GM18502 (cell line): ENCODE data around the gene LRPAP1.
"Not testable (repeated sequence)": the region's sequence is repeated elsewhere in the genome, so short reads cannot be mapped to it uniquely, and the experiment has no call there.

ENCODE experiments used
- ATAC-seq: cut with Tn5 transposase; IDR thresholded peaks from one replicate; pipeline ENCODE4 v1.9.1; 2021; ENCODE audit warnings: mild to moderate bottlenecking; ENCODE audit not compliant: unreplicated experiment, poor library complexity

Gene LRPAP1

GRCh38 chr4:3520796-3521600, 11.2 kb downstream of the LRPAP1 start:
- ATAC-seq = no peak

- ATAC-seq = no peak
Observed at GRCh38 chr4:3520276-3520675, 11.9 kb downstream of the LRPAP1 start.

- no peak for ATAC-seq
Observed at GRCh38 chr4:3519468-3520264, 12.6 kb downstream of the LRPAP1 start.

GRCh38 chr4:3518941-3519340, 13.3 kb downstream of the LRPAP1 start:
- ATAC-seq = no peak

- no peak for ATAC-seq
Observed at GRCh38 chr4:3518511-3518880, 13.7 kb downstream of the LRPAP1 start.

GRCh38 chr4:3517731-3518510, 14.3 kb downstream of the LRPAP1 start:
- no peak for ATAC-seq

- no peak for ATAC-seq
Observed at GRCh38 chr4:3516836-3517730, 15.1 kb downstream of the LRPAP1 start.

- ATAC-seq = no peak
Observed at GRCh38 chr4:3516061-3516835, 16.0 kb downstream of the LRPAP1 start.

GRCh38 chr4:3515646-3516045, 16.6 kb downstream of the LRPAP1 start:
- no peak for ATAC-seq

- no peak for ATAC-seq
Observed at GRCh38 chr4:3514806-3515501, 17.3 kb downstream of the LRPAP1 start.

GRCh38 chr4:3514221-3514780, 17.9 kb downstream of the LRPAP1 start:
- no peak for ATAC-seq

- ATAC-seq = no peak
Observed at GRCh38 chr4:3513807-3514206, 18.4 kb downstream of the LRPAP1 start.

- no peak for ATAC-seq
Observed at GRCh38 chr4:3512719-3513118, 19.5 kb downstream of the LRPAP1 start.

GRCh38 chr4:3512279-3512678, 19.9 kb downstream of the LRPAP1 start:
- no peak for ATAC-seq

- ATAC-seq = not testable (repeated sequence)
Observed at GRCh38 chr4:3511601-3512000, 20.6 kb downstream of the LRPAP1 start.

- no peak for ATAC-seq
Observed at GRCh38 chr4:3511187-3511586, 21.0 kb downstream of the LRPAP1 start.

GRCh38 chr4:3510481-3510880, 21.7 kb downstream of the LRPAP1 start:
- ATAC-seq = no peak

- no peak for ATAC-seq
Observed at GRCh38 chr4:3508542-3508941, 23.7 kb downstream of the LRPAP1 start.
